Measurements from ENCODE around the gene USF2.

- no peak for TF ChIP-seq CTCF (IDR thresholded peaks at IDR 0.05; ENCODE audit: poor library complexity, severe bottlenecking)
- no peak for TF ChIP-seq EP300 (conservative IDR thresholded peaks at IDR 0.05; ENCODE audit: poor library complexity, severe bottlenecking)
- TF ChIP-seq POLR2AphosphoS5 (IDR thresholded peaks at IDR 0.05) = no peak
- no peak for TF ChIP-seq EZH2 (IDR thresholded peaks at IDR 0.05; ENCODE audit: borderline replicate concordance, insufficient read depth, low read length, poor library complexity, severe bottlenecking)
- TF ChIP-seq REST (IDR thresholded peaks at IDR 0.05; ENCODE audit: borderline replicate concordance) = no peak
Measured at GRCh38 chr19:35294328-35294727, 25.6 kb downstream of the USF2 start.

Measured in neural cell (in vitro differentiated cells).